ENCODE measurements around the gene PDIA6. TPM values are rescaled to one million over a fixed set of nuclear protein-coding genes. Genes with fewer than 3 reads are reported as not detected.

The PDIA6 gene
- total and polyA plus RNA-seq, 2 donors (not counting 3 experiments of a cell fraction or from before 2014, with no cell fraction given) = 335 to 424 TPM

- H4K20me1 ChIP-seq (replicated peaks; ENCODE audit: control insufficient read depth, extremely low read depth, insufficient read depth, low read length) = no peaks in the 10 kb centered on the region
Measured at GRCh38 chr2:10788855-10789254, 23.7 kb downstream of the PDIA6 start.

More at GRCh38 chr2:10788855-10789254, 23.7 kb downstream of the PDIA6 start:
- no peak for FAIRE-seq
- Histone ChIP-seq H3K27ac (ENCODE audit: insufficient read depth, low read depth, low read length) (no peak overlapping the region), H3K4me1 (ENCODE audit: control insufficient read depth, extremely low read depth, insufficient read depth, low read length) (peaks cover 9% of the 10 kb centered on the region), H3K9ac (replicated peaks; ENCODE audit: extremely low read depth, insufficient read depth, low read length) (no peak overlapping the region), H3K4me3 (replicated peaks in 1 of 3; ENCODE audit: insufficient read depth in 1 of 3, low read depth in 1 of 3, low read length in 3 of 3) (no peak overlapping the region), H2AFZ (ENCODE audit: low read depth, low read length) (no peak overlapping the region), H3K27me3 (ENCODE audit: control insufficient read depth in 2 of 2, insufficient read depth in 2 of 2, low read length in 2 of 2) (no peaks in the 10 kb centered on the region), H3K9me1 (replicated peaks; ENCODE audit: control insufficient read depth, extremely low read depth, insufficient read depth, low read length) (no peaks in the 10 kb centered on the region), H3K9me3 (replicated peaks; ENCODE audit: control insufficient read depth, insufficient read depth, low read length) (no peaks in the 10 kb centered on the region), H3K4me2 (ENCODE audit: insufficient read depth, low read length) (no peak overlapping the region), H3K36me3 (ENCODE audit: control insufficient read depth in 2 of 2, extremely low read depth in 1 of 2, insufficient read depth in 2 of 2, low read length in 2 of 2) (peaks cover 41 to 54% of the 10 kb centered on the region in 2 experiments), H3K79me2 (ENCODE audit: control insufficient read depth, insufficient read depth, low read length) (peaks cover 6% of the 10 kb centered on the region)
- no peak for DNase-seq (ENCODE audit: low read depth, low spot score)
- TF ChIP-seq FOS (IDR thresholded peaks at IDR 0.05; ENCODE audit: borderline replicate concordance, insufficient read depth, low read length) = no peak
- TF ChIP-seq, protein P1, sequence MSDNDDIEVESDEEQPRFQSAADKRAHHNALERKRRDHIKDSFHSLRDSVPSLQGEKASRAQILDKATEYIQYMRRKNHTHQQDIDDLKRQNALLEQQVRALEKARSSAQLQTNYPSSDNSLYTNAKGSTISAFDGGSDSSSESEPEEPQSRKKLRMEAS (IDR thresholded peaks at IDR 0.05; ENCODE audit: insufficient read depth, insufficient read length) = no peak
- TF ChIP-seq POLR2AphosphoS5 (IDR thresholded peaks at IDR 0.05; ENCODE audit: insufficient read depth, low read depth, low read length) = no peak
- TF ChIP-seq EZH2 (IDR thresholded peaks at IDR 0.05; ENCODE audit: borderline replicate concordance, low read depth, low read length, severe bottlenecking) = no peak
- TF ChIP-seq, protein P2, sequence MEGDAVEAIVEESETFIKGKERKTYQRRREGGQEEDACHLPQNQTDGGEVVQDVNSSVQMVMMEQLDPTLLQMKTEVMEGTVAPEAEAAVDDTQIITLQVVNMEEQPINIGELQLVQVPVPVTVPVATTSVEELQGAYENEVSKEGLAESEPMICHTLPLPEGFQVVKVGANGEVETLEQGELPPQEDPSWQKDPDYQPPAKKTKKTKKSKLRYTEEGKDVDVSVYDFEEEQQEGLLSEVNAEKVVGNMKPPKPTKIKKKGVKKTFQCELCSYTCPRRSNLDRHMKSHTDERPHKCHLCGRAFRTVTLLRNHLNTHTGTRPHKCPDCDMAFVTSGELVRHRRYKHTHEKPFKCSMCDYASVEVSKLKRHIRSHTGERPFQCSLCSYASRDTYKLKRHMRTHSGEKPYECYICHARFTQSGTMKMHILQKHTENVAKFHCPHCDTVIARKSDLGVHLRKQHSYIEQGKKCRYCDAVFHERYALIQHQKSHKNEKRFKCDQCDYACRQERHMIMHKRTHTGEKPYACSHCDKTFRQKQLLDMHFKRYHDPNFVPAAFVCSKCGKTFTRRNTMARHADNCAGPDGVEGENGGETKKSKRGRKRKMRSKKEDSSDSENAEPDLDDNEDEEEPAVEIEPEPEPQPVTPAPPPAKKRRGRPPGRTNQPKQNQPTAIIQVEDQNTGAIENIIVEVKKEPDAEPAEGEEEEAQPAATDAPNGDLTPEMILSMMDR (IDR thresholded peaks at IDR 0.05; ENCODE audit: extremely low read depth in 1 of 2, insufficient read depth in 1 of 2, low read depth in 1 of 2, low read length in 2 of 2) = no peak
- no peak for TF ChIP-seq MYC (IDR thresholded peaks at IDR 0.05; ENCODE audit: low read depth, low read length)
- no peak for TF ChIP-seq POLR2A (IDR thresholded peaks at IDR 0.05; ENCODE audit: low read depth, low read length)
- TF ChIP-seq GATA2 (IDR thresholded peaks at IDR 0.05; ENCODE audit: insufficient read depth, insufficient read length, low read depth, low read length) = no peak
- TF ChIP-seq JUN (IDR thresholded peaks at IDR 0.05; ENCODE audit: borderline replicate concordance, insufficient read depth, insufficient read length, low read depth) = no peak
- dilution Hi-C loops (cut with MboI; ENCODE audit: extremely low pct_ligation_motif_present, low sequenced_read_pairs) = no loop called here
- no TSS peak for BruUV-seq (replicated peaks)
- intact Hi-C loops (cut with micrococcal nuclease) = no loop called here
- CTCF ChIA-PET = interaction anchor here (0.6 to 1.4 kb wide), 3 partner anchors 29 to 79 kb away, joined by 3 to 4 read pairs (median 3); no protein-coding TSS in a partner anchor
- POLR2A ChIA-PET = interaction anchor here (0.9 kb wide), 1 partner anchor 11 kb away, joined by 4 read pairs; no protein-coding TSS in a partner anchor

Data from endothelial cell of umbilical vein (primary cell).